OCI-LY1 (cell line): ENCODE measurements around the gene FAM107B.
A peak's percentile ranks its signal among the peaks of the same experiment; 100 is the strongest.

Experiments
- H2AFZ ChIP-seq: fragments of 200-600 bp; sonication (generic), shearing (Covaris generic); 2 replicates; pipeline ENCODE4 v1.6.0; 2014; ENCODE audit warnings: antibody characterized with exemption, mild to moderate bottlenecking, low read length
- H3F3A ChIP-seq: fragments of 200-600 bp; sonication (generic), shearing (Covaris generic); 2 replicates; pipeline ENCODE4 v1.6.0; 2014; ENCODE audit warnings: mild to moderate bottlenecking, antibody characterized with exemption, low read length, moderate library complexity; ENCODE audit not compliant: insufficient read depth
- H3K27ac ChIP-seq: fragments of 200-600 bp; sonication (generic); 2 replicates; pipeline ENCODE4 v1.5.1; 2014; ENCODE audit warnings: low read length, mixed run types, mild to moderate bottlenecking, low read depth; ENCODE audit not compliant: poor library complexity, severe bottlenecking
- H3K27me3 ChIP-seq: fragments of 200-600 bp; sonication (generic); 2 replicates; pipeline ENCODE4 v1.6.0; 2014; ENCODE audit warnings: antibody characterized with exemption, mild to moderate bottlenecking, low read length, moderate library complexity; ENCODE audit not compliant: insufficient read depth
- H3K36me3 ChIP-seq: fragments of 200-600 bp; sonication (generic); 2 replicates; pipeline ENCODE4 v1.6.1; 2014; ENCODE audit warnings: mild to moderate bottlenecking, antibody characterized with exemption, low read length, moderate library complexity, mixed read lengths; ENCODE audit not compliant: insufficient read depth
- H3K4me1 ChIP-seq: fragments of 200-600 bp; sonication (generic); 2 replicates; pipeline ENCODE4 v1.5.1; 2014; ENCODE audit warnings: mild to moderate bottlenecking, low read length, moderate library complexity; ENCODE audit not compliant: insufficient read depth, severe bottlenecking
- H3K4me2 ChIP-seq: fragments of 200-600 bp; sonication (generic), shearing (Covaris generic); 2 replicates; pipeline ENCODE4 v1.6.1; 2014; ENCODE audit warnings: low read length
- H3K4me3 ChIP-seq: fragments of 200-600 bp; sonication (generic); 2 replicates; pipeline ENCODE4 v1.5.1; 2014; ENCODE audit warnings: low read length, low read depth, mild to moderate bottlenecking, mixed read lengths; ENCODE audit not compliant: poor library complexity, severe bottlenecking
- H3K79me2 ChIP-seq: fragments of 200-600 bp; shearing (Covaris generic); 2 replicates; pipeline ENCODE4 v1.6.1; 2016; ENCODE audit warnings: mixed run types, low read length, mixed read lengths; ENCODE audit not compliant: insufficient read depth
- H3K9ac ChIP-seq: fragments of 200-600 bp; sonication (generic), shearing (Covaris generic); 2 replicates; pipeline ENCODE4 v1.6.1; 2014; ENCODE audit warnings: mild to moderate bottlenecking, low read length, mixed read lengths
- H3K9me2 ChIP-seq: fragments of 200-600 bp; sonication (generic), shearing (Covaris generic); 2 replicates; pipeline ENCODE4 v1.6.1; 2014; ENCODE audit warnings: low read depth, mild to moderate bottlenecking, low read length, mixed read lengths
- H3K9me3 ChIP-seq: fragments of 200-600 bp; shearing (Covaris generic); 2 replicates; pipeline ENCODE4 v1.6.1; 2014; ENCODE audit warnings: low read length, mixed read lengths
- H4K20me1 ChIP-seq: fragments of 200-600 bp; sonication (generic), shearing (Covaris generic); 2 replicates; pipeline ENCODE4 v1.6.0; 2016; ENCODE audit warnings: mild to moderate bottlenecking, low read length; ENCODE audit not compliant: insufficient read depth
- CTCF ChIP-seq: fragments of 200-600 bp; sonication (generic), shearing (Covaris generic); IDR thresholded peaks from 2 replicates; pipeline ENCODE4 v1.5.1; 2017; ENCODE audit warnings: mild to moderate bottlenecking, antibody characterized with exemption, low read length, moderate library complexity, mixed read lengths
- EZH2 ChIP-seq: fragments of 200-600 bp; sonication (generic), shearing (Covaris generic); IDR thresholded peaks from 2 replicates; pipeline ENCODE4 v1.8.0; 2017; ENCODE audit warnings: borderline replicate concordance, mixed run types, mild to moderate bottlenecking, antibody characterized with exemption, low read length, moderate library complexity, mixed read lengths

The FAM107B gene

GRCh38 chr10:14749070-14749809 is 25.5 kb downstream of the FAM107B start:
- no peaks in the 10 kb centered on the region for H4K20me1 ChIP-seq
- H3K27me3 ChIP-seq, result no peaks in the 10 kb centered on the region
- H3K9ac ChIP-seq, result peak overlapping the region; percentile 57
- H3K9me2 ChIP-seq, result no peaks in the 10 kb centered on the region
- H3K4me1 ChIP-seq, result peaks cover 69% of the 10 kb centered on the region
- no peaks in the 10 kb centered on the region for H3K79me2 ChIP-seq
- H3K4me2 ChIP-seq, result peak overlapping the region; percentile 40
- TF ChIP-seq CTCF (no peak), EZH2 (no peak)
- H3K27ac ChIP-seq, result peak overlapping the region; percentile 98
- no peaks in the 10 kb centered on the region for H3F3A ChIP-seq
- no peak overlapping the region for H3K4me3 ChIP-seq
- no peak overlapping the region for H2AFZ ChIP-seq
- no peaks in the 10 kb centered on the region for H3K9me3 ChIP-seq
- H3K36me3 ChIP-seq, result no peaks in the 10 kb centered on the region

GRCh38 chr10:14748441-14748840 is 26.3 kb downstream of the FAM107B start:
- Histone ChIP-seq H3K36me3 (no peaks in the 10 kb centered on the region), H3K79me2 (no peaks in the 10 kb centered on the region), H3K4me1 (peaks cover 62% of the 10 kb centered on the region), H3K9me2 (no peaks in the 10 kb centered on the region), H3K9me3 (no peaks in the 10 kb centered on the region), H3K4me3 (no peak overlapping the region), H3K4me2 (peak overlapping the region; percentile 40), H3K27me3 (no peaks in the 10 kb centered on the region), H3K9ac (peak overlapping the region; percentile 57), H4K20me1 (no peaks in the 10 kb centered on the region), H3F3A (no peaks in the 10 kb centered on the region), H3K27ac (peak overlapping the region; percentile 98), H2AFZ (no peak overlapping the region)
- no peak for TF ChIP-seq CTCF
- TF ChIP-seq EZH2, result no peak

GRCh38 chr10:14742815-14743214 is 31.9 kb downstream of the FAM107B start:
- Histone ChIP-seq H3K79me2 (no peaks in the 10 kb centered on the region), H3K4me1 (peaks cover 43% of the 10 kb centered on the region), H3K4me2 (peak overlapping the region; percentile 44; the same call in 1 of the 2 replicates), H3K9me2 (no peaks in the 10 kb centered on the region), H3F3A (0 out of 2 replicates have a peak, but pooled peaks cover 6% of the 10 kb centered on the region), H3K9ac (peak overlapping the region; percentile 2; the same call in 1 of the 2 replicates), H2AFZ (no peak overlapping the region), H3K27me3 (no peaks in the 10 kb centered on the region), H3K4me3 (no peak overlapping the region), H3K27ac (peak overlapping the region; percentile 98), H4K20me1 (no peaks in the 10 kb centered on the region), H3K9me3 (no peaks in the 10 kb centered on the region; the same call in 1 of the 2 replicates), H3K36me3 (no peaks in the 10 kb centered on the region)
- no peak for TF ChIP-seq EZH2
